Cardiac muscle cell (in vitro differentiated cells and primary cell): ENCODE measurements around the gene STRADA. TPM values are rescaled to one million over a fixed set of nuclear protein-coding genes. Genes with fewer than 3 reads are reported as not detected.

Experiments used
- DNase-seq, 2 donors: peaks; one replicate each; pipeline versions ENCODE4 v3.0.0 to v3.0.0-alpha.2; 2010 to 2017; ENCODE audit warnings: low read depth in 1 of 2, low spot score in 1 of 2
- H3K27ac ChIP-seq: fragments of 200-600 bp; sonication (generic); 2 replicates; pipeline ENCODE4 v1.5.1; 2016
- H3K27me3 ChIP-seq: fragments of 200-600 bp; sonication (generic); 2 replicates; pipeline ENCODE4 v1.6.0; 2016; ENCODE audit warnings: control low read depth
- H3K36me3 ChIP-seq: fragments of 200-600 bp; sonication (generic); 2 replicates; pipeline ENCODE4 v1.5.1; 2016; ENCODE audit warnings: control low read depth
- H3K4me1 ChIP-seq: fragments of 200-600 bp; sonication (generic); 2 replicates; pipeline ENCODE4 v1.8.1; 2017; ENCODE audit warnings: low read depth, mild to moderate bottlenecking, mixed run types
- H3K4me3 ChIP-seq: fragments of 200-600 bp; sonication (generic); 2 replicates; pipeline ENCODE4 v1.5.1; 2016; ENCODE audit warnings: mild to moderate bottlenecking
- H3K9me3 ChIP-seq: fragments of 200-600 bp; sonication (generic); 2 replicates; pipeline ENCODE4 v1.5.1; 2017; ENCODE audit warnings: low read depth, mild to moderate bottlenecking, control low read depth
- CTCF ChIP-seq: IDR thresholded peaks from 2 replicates; pipeline ENCODE4 v1.5.1; 2012; ENCODE audit warnings: low read depth, mild to moderate bottlenecking, low read length
- polyA plus RNA-seq: library from polyadenylated mRNA; unstranded; fragments of >200 nt; fragmentation: Nextera tagmentation; extraction: Ambion mirVana; gene quantifications from 2 replicates; pipeline ENCODE4 v1.2.1, GENCODE V29; 2016
- total RNA-seq: library from RNA; depleted of rRNA; stranded (reverse); fragments of >200 nt; gene quantifications from 2 replicates; pipeline ENCODE4 v1.2.3, GENCODE V29; 2016

STRADA gene
- total and polyA plus RNA-seq, 2 experiments from 2014 or later: 30.3 to 53.1 TPM

- Histone ChIP-seq H3K4me1 (no peaks in the 10 kb centered on the region), H3K27ac (no peak overlapping the region), H3K27me3 (no peaks in the 10 kb centered on the region), H3K9me3 (no peaks in the 10 kb centered on the region), H3K4me3 (no peak overlapping the region), H3K36me3 (peaks cover 10% of the 10 kb centered on the region)
- DNase-seq: no peak
- TF ChIP-seq CTCF: no peak
Measured at GRCh38 chr17:63783522-63783921, 41.9 kb upstream of the STRADA start.

- no peaks in the 10 kb centered on the region for H3K27me3 ChIP-seq
- TF ChIP-seq CTCF: no peak
- H3K4me3 ChIP-seq: no peak overlapping the region
- peaks cover 2% of the 10 kb centered on the region for H3K36me3 ChIP-seq
- no peak for DNase-seq
- H3K4me1 ChIP-seq: peaks cover under 1% of the 10 kb centered on the region
- H3K9me3 ChIP-seq: no peaks in the 10 kb centered on the region
- H3K27ac ChIP-seq: no peak overlapping the region
Measured at GRCh38 chr17:63780928-63781327, 39.3 kb upstream of the STRADA start.

GRCh38 chr17:63780507-63780906, 38.9 kb upstream of the STRADA start:
- no peak for TF ChIP-seq CTCF
- Histone ChIP-seq H3K4me3 (no peak overlapping the region), H3K36me3 (peaks cover 2% of the 10 kb centered on the region), H3K9me3 (no peaks in the 10 kb centered on the region), H3K27me3 (no peaks in the 10 kb centered on the region), H3K27ac (no peak overlapping the region), H3K4me1 (peaks cover 4% of the 10 kb centered on the region)
- no peak for DNase-seq

GRCh38 chr17:63775420-63775819, 33.8 kb upstream of the STRADA start:
- Histone ChIP-seq H3K9me3 (no peaks in the 10 kb centered on the region), H3K4me3 (peak overlapping the region; percentile 93), H3K27ac (peak overlapping the region; percentile 95), H3K36me3 (peaks cover 2% of the 10 kb centered on the region), H3K27me3 (no peaks in the 10 kb centered on the region), H3K4me1 (peaks cover 8% of the 10 kb centered on the region)
- DNase-seq: no peak
- TF ChIP-seq CTCF: no peak

GRCh38 chr17:63774969-63775265, 33.3 kb upstream of the STRADA start:
- peaks cover 8% of the 10 kb centered on the region for H3K4me1 ChIP-seq
- TF ChIP-seq CTCF: no peak
- H3K27me3 ChIP-seq: no peaks in the 10 kb centered on the region
- no peaks in the 10 kb centered on the region for H3K9me3 ChIP-seq
- H3K4me3 ChIP-seq: peak overlapping the region; percentile 93
- peak overlapping the region; percentile 95 for H3K27ac ChIP-seq
- peaks cover 2% of the 10 kb centered on the region for H3K36me3 ChIP-seq
- DNase-seq: no peak
